K562 (cell line): ENCODE measurements around the gene LZTR1. TPM values are rescaled to one million over a fixed set of nuclear protein-coding genes. Genes with fewer than 3 reads are reported as not detected.

ENCODE experiments used
- CCNT2 ChIP-seq: IDR thresholded peaks from 2 replicates; pipeline ENCODE4 v1.6.1; 2011; ENCODE audit warnings: borderline replicate concordance, low read depth, mild to moderate bottlenecking, moderate library complexity, mixed read lengths, low read length; ENCODE audit not compliant: insufficient read length; ENCODE audit errors: extremely low read depth
- MTA3 ChIP-seq: fragments of 450-650 bp; formaldehyde crosslinking; IDR thresholded peaks from 2 replicates; pipeline ENCODE4 v1.6.1; 2017; ENCODE audit warnings: mild to moderate bottlenecking, borderline replicate concordance
- NCOA6 ChIP-seq: fragments of 450-650 bp; IDR thresholded peaks from 2 replicates; pipeline ENCODE4 v1.6.1; 2017; ENCODE audit warnings: mild to moderate bottlenecking
- NFIC ChIP-seq: fragments of 450-650 bp; IDR thresholded peaks from 2 replicates; pipeline ENCODE4 v1.6.1; 2017; ENCODE audit warnings: mild to moderate bottlenecking, inconsistent platforms
- NFRKB ChIP-seq: fragments of 450-650 bp; IDR thresholded peaks from 2 replicates; pipeline ENCODE4 v1.6.1; 2016; ENCODE audit warnings: low read depth
- PCBP1 ChIP-seq: fragments of 200-400 bp; formaldehyde crosslinking; IDR thresholded peaks from 2 replicates; pipeline ENCODE4 v1.6.1; 2018; ENCODE audit warnings: mild to moderate bottlenecking, low read depth, low read length; ENCODE audit not compliant: poor library complexity, severe bottlenecking
- RHOXF2B ChIP-seq: fragments of 250-450 bp; sonication (Bioruptor Pico); conservative IDR thresholded peaks from 2 replicates; pipeline ENCODE4 v1.5.1; 2021
- SP2 ChIP-seq: IDR thresholded peaks from 2 replicates; pipeline ENCODE4 v1.6.1; 2011; ENCODE audit warnings: mild to moderate bottlenecking, low read depth, low read length, moderate library complexity; ENCODE audit not compliant: poor library complexity, severe bottlenecking; ENCODE audit errors: extremely low read depth
- YY1 ChIP-seq, 3 experiments: IDR thresholded peaks; 2 replicates each; pipeline ENCODE4 v1.6.1; 2011; ENCODE audit warnings: low read length in 2 of 3, mild to moderate bottlenecking in 2 of 3, moderate library complexity in 2 of 3, borderline replicate concordance in 1 of 3, control low read depth in 1 of 3, low read depth in 1 of 3; ENCODE audit not compliant: insufficient read depth in 3 of 3, insufficient replicate concordance in 2 of 3, control insufficient read depth in 1 of 3, insufficient read length in 1 of 3; ENCODE audit errors: extremely low read depth in 1 of 3
- ZNF165 ChIP-seq: fragments of 250-450 bp; sonication (Bioruptor Pico); IDR thresholded peaks from 2 replicates; pipeline ENCODE4 v1.4.0; 2020; ENCODE audit warnings: borderline replicate concordance
- ZNF830 ChIP-seq: fragments of 250-450 bp; sonication (Bioruptor Pico); IDR thresholded peaks from 2 replicates; pipeline ENCODE4 v1.5.0; 2021; ENCODE audit warnings: mild to moderate bottlenecking
- polyA plus RNA-seq, 8 experiments: library from polyadenylated mRNA; depleted of rRNA in 4 of 8; stranded (reverse) in 5 of 8; unstranded in 3 of 8; fragments of >200 nt; fragmentation: Nextera tagmentation in 2 of 8; fragmentation: Illumina TruSeq in 1 of 8; extraction: Ambion mirVana in 2 of 8; extraction: Trizol in 1 of 8; gene quantifications; 2 replicates each; pipeline versions ENCODE4 v1.2.1 to v1.2.3, GENCODE V29; 2011 to 2014; ENCODE audit warnings: inconsistent platforms in 1 of 8, missing spikeins in 1 of 8
- total RNA-seq, 7 experiments: library from RNA; depleted of rRNA in 6 of 7; stranded (reverse); fragments of >200 nt in 6 of 7; fragmentation: Illumina TruSeq in 2 of 7; extraction: Trizol in 2 of 7; gene quantifications; 2 replicates each; pipeline versions ENCODE4 v1.2.1 to v1.2.3, GENCODE V29; 2011 to 2021; ENCODE audit warnings: low replicate concordance in 1 of 7
- TF ChIP-seq, protein P1 (sequence below): fragments of 450-650 bp; formaldehyde crosslinking; conservative IDR thresholded peaks from 2 replicates; pipeline ENCODE4 v1.4.0; 2022; ENCODE audit warnings: mild to moderate bottlenecking, missing genetic modification characterization
- TF ChIP-seq, protein P2 (sequence below): fragments of 450-650 bp; conservative IDR thresholded peaks from 2 replicates; pipeline ENCODE4 v1.6.1; 2016; ENCODE audit warnings: missing genetic modification characterization, low read depth, mild to moderate bottlenecking, control low read depth, missing compliant biosample characterization
- TF ChIP-seq, protein P3 (sequence below): fragments of 250-450 bp; sonication (Bioruptor Pico); IDR thresholded peaks from 2 replicates; pipeline ENCODE4 v1.8.0; 2022; ENCODE audit warnings: inconsistent platforms, mild to moderate bottlenecking, moderate library complexity, borderline replicate concordance
- TF ChIP-seq, protein P4 (sequence below): fragments of 450-650 bp; formaldehyde crosslinking; IDR thresholded peaks from 2 replicates; pipeline ENCODE4 v1.4.0; 2020; ENCODE audit warnings: mild to moderate bottlenecking, mixed read lengths
- TF ChIP-seq, protein P5 (sequence below): fragments of 450-650 bp; IDR thresholded peaks from 2 replicates; pipeline ENCODE4 v1.7.0; 2016; ENCODE audit warnings: borderline replicate concordance

The LZTR1 gene
- total and polyA plus RNA-seq, 9 of the 15 experiments (the other 6 are each of a cell fraction or from before 2014, with no cell fraction given), result 2.2 to 135 (median 63.0) TPM

DNA sequence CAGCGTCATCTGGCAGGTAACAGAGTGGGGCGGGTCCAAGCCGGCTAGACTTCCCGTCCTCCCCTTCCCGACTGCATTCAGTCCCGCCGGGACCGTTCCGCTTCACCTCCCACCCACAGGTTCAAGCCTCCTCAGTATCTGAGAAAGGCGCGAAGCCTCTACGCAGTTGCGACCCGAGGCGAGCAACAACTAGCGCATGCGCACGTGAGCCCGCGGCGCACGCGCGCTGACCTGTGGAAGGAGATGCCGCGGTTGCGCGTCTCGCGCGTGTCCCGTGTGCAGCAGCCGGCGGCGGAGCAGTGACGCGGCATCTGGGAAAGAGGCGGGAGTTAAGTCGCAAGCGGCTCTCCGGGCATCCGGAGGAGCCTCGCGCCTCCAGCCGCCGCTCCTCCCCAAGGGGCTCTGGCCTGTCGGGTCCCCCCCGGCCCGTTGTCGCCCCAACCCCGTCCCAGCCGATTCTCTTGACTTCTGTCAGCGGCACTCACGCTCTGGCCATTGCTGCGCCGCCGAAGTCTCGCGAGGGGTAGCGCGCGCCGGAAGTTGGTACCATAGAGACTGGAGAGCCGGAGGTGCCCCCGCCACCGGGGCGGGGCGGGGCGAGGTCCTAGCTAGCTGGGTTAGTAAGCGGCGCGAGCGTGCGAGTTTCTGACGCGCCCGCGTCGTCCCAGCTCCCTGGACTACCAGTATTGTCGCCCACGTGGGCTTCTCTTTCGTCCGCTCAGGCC lies 19.7 kb downstream of the LZTR1 start, which contains the start of gene THAP7 (continued):
- TF ChIP-seq, protein P1, sequence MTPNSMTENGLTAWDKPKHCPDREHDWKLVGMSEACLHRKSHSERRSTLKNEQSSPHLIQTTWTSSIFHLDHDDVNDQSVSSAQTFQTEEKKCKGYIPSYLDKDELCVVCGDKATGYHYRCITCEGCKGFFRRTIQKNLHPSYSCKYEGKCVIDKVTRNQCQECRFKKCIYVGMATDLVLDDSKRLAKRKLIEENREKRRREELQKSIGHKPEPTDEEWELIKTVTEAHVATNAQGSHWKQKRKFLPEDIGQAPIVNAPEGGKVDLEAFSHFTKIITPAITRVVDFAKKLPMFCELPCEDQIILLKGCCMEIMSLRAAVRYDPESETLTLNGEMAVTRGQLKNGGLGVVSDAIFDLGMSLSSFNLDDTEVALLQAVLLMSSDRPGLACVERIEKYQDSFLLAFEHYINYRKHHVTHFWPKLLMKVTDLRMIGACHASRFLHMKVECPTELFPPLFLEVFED, result peak; percentile 88
- TF ChIP-seq SP2, result peak; percentile 93
- peak; percentile 73 for TF ChIP-seq RHOXF2B
- no peak for TF ChIP-seq NFRKB
- no peak for TF ChIP-seq NCOA6
- TF ChIP-seq YY1 (IDR thresholded peaks at IDR 0.05; ENCODE audit: borderline replicate concordance in 1 of 3, control insufficient read depth in 1 of 3, extremely low read depth in 1 of 3, insufficient read depth in 3 of 3, insufficient read length in 1 of 3, insufficient replicate concordance in 2 of 3, low read depth in 1 of 3, low read length in 2 of 3), result peak in 2 of 3 experiments; percentile 95
- TF ChIP-seq ZNF165 (CRISPR knock-in tag), result peak; percentile 83
- TF ChIP-seq, protein P2, sequence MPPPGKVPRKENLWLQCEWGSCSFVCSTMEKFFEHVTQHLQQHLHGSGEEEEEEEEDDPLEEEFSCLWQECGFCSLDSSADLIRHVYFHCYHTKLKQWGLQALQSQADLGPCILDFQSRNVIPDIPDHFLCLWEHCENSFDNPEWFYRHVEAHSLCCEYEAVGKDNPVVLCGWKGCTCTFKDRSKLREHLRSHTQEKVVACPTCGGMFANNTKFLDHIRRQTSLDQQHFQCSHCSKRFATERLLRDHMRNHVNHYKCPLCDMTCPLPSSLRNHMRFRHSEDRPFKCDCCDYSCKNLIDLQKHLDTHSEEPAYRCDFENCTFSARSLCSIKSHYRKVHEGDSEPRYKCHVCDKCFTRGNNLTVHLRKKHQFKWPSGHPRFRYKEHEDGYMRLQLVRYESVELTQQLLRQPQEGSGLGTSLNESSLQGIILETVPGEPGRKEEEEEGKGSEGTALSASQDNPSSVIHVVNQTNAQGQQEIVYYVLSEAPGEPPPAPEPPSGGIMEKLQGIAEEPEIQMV (tag), result no peak
- no peak for TF ChIP-seq PCBP1
- TF ChIP-seq NFIC, result no peak
- no peak for TF ChIP-seq ZNF830 (CRISPR knock-in tag)
- TF ChIP-seq, protein P3, sequence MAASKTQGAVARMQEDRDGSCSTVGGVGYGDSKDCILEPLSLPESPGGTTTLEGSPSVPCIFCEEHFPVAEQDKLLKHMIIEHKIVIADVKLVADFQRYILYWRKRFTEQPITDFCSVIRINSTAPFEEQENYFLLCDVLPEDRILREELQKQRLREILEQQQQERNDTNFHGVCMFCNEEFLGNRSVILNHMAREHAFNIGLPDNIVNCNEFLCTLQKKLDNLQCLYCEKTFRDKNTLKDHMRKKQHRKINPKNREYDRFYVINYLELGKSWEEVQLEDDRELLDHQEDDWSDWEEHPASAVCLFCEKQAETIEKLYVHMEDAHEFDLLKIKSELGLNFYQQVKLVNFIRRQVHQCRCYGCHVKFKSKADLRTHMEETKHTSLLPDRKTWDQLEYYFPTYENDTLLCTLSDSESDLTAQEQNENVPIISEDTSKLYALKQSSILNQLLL (CRISPR knock-in tag), result peak; percentile 85
- TF ChIP-seq CCNT2, result no peak
- no peak for TF ChIP-seq MTA3
- TF ChIP-seq, protein P4, sequence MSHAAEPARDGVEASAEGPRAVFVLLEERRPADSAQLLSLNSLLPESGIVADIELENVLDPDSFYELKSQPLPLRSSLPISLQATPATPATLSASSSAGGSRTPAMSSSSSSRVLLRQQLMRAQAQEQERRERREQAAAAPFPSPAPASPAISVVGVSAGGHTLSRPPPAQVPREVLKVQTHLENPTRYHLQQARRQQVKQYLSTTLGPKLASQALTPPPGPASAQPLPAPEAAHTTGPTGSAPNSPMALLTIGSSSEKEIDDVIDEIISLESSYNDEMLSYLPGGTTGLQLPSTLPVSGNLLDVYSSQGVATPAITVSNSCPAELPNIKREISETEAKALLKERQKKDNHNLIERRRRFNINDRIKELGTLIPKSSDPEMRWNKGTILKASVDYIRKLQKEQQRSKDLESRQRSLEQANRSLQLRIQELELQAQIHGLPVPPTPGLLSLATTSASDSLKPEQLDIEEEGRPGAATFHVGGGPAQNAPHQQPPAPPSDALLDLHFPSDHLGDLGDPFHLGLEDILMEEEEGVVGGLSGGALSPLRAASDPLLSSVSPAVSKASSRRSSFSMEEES, result peak; percentile 87
- TF ChIP-seq, protein P5, sequence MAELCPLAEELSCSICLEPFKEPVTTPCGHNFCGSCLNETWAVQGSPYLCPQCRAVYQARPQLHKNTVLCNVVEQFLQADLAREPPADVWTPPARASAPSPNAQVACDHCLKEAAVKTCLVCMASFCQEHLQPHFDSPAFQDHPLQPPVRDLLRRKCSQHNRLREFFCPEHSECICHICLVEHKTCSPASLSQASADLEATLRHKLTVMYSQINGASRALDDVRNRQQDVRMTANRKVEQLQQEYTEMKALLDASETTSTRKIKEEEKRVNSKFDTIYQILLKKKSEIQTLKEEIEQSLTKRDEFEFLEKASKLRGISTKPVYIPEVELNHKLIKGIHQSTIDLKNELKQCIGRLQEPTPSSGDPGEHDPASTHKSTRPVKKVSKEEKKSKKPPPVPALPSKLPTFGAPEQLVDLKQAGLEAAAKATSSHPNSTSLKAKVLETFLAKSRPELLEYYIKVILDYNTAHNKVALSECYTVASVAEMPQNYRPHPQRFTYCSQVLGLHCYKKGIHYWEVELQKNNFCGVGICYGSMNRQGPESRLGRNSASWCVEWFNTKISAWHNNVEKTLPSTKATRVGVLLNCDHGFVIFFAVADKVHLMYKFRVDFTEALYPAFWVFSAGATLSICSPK, result no peak
